Activated T-helper 17 cell treated with anti-CD3 and anti-CD28 coated beads, Interleukin-2, amount 50 U/mL, for 72 hours (primary cell): ENCODE results near the gene CPVL. TPM values are rescaled to one million over a fixed set of nuclear protein-coding genes. Genes with fewer than 3 reads are reported as not detected.

ENCODE experiments used
- ATAC-seq: fragments of 150-1000 bp; cut with Tn5 transposase; replicated peaks from 2 replicates; pipeline ENCODE4 v1.10.0; 2021; ENCODE audit warnings: mild to moderate bottlenecking, moderate library complexity
- H3K27ac Mint-ChIP-seq: one replicate; pipeline ENCODE4 v1.8.0; 2022; ENCODE audit warnings: mixed read lengths
- H3K27me3 Mint-ChIP-seq: one replicate; pipeline ENCODE4 v1.8.0; 2022; ENCODE audit warnings: mixed read lengths
- H3K36me3 Mint-ChIP-seq: one replicate; pipeline ENCODE4 v1.8.0; 2022; ENCODE audit warnings: low read depth, mild to moderate bottlenecking, mixed read lengths
- H3K4me1 Mint-ChIP-seq: one replicate; pipeline ENCODE4 v1.8.0; 2022; ENCODE audit warnings: mixed read lengths
- H3K4me3 Mint-ChIP-seq: one replicate; pipeline ENCODE4 v1.8.0; 2022; ENCODE audit warnings: mild to moderate bottlenecking, mixed read lengths
- H3K9me3 Mint-ChIP-seq: one replicate; pipeline ENCODE4 v1.8.0; 2022; ENCODE audit warnings: mixed read lengths
- total RNA-seq, 2 donors: library from RNA; stranded (reverse); gene quantifications; one replicate each; pipeline ENCODE4 v1.2.3, GENCODE V29; 2022

Gene CPVL
- total RNA-seq, 2 donors from 2014 or later = 0.63 TPM; not detected in 1

DNA sequence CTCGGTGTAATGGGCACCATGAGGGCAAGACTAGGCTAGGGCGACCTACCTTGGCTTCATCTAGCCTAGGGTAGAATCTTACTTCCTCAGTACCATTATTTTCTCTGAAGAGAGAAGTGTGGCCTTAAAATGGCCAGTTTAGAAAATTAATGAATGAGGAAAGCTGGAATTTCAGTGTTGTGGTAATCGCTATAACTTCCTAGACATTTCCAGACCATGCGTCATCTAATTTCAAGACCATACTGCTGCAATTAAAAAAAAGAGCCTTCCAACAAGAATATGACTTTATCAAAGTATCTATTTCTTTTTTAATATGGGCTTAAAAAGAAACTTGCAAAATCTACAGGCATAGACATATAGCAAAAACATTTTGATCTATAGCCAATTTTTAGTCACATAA lies 68.5 kb downstream of the CPVL start:
- Mint-ChIP-seq H3K4me3 (no peak overlapping the region), H3K36me3 (no peaks in the 10 kb centered on the region), H3K27me3 (peaks cover 4% of the 10 kb centered on the region), H3K27ac (no peak overlapping the region), H3K9me3 (peaks cover 4% of the 10 kb centered on the region), H3K4me1 (no peaks in the 10 kb centered on the region)
- ATAC-seq = no peak

DNA sequence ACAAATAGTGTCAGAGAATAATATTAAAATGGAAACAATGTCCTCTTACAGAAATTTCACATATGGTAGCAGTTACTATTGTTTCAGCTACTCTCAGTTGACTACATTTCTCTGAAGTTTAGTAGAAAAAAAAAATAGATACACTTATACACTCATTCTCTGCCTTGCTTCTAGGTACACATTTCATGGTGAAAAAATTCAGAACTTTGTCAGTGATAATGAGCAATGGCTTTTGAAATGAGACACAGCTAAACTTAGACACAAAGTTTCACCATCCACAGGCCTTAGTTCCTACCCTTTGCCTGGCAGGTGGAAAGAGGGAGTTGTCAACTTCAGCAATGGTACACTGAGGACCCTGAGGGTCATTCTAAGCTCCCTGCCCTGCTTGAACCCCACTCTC lies 69.2 kb downstream of the CPVL start:
- H3K9me3 Mint-ChIP-seq = peaks cover 4% of the 10 kb centered on the region

DNA sequence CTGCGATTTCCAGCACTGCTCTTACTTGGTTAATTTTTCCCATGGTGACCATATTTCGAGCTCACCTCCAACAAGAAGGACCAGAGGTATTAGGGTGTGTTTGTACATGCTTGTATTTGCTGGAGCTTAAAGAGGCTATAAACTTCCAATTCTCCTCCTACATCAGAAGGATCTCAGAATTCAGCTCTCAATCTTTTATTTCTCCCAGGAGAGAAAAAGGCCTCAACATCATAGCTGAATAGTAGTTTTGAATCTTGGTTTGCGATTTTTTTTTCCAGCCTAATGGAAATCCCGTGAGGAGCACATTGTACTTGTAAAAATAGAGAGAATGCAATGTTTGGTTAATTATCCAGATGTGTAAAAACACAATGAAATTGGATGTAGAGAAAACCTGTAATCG lies 69.7 kb downstream of the CPVL start:
- H3K4me1 Mint-ChIP-seq = no peaks in the 10 kb centered on the region
- no peaks in the 10 kb centered on the region for H3K36me3 Mint-ChIP-seq
- H3K9me3 Mint-ChIP-seq = peaks cover 4% of the 10 kb centered on the region
- no peak for ATAC-seq
- H3K27me3 Mint-ChIP-seq = peaks cover 4% of the 10 kb centered on the region
- no peak overlapping the region for H3K27ac Mint-ChIP-seq
- no peak overlapping the region for H3K4me3 Mint-ChIP-seq

More for the DNA sequence above, 69.2 kb downstream of the CPVL start:
- Mint-ChIP-seq H3K4me3 (no peak overlapping the region), H3K27ac (no peak overlapping the region), H3K27me3 (peaks cover 4% of the 10 kb centered on the region), H3K36me3 (no peaks in the 10 kb centered on the region), H3K4me1 (no peaks in the 10 kb centered on the region)
- no peak for ATAC-seq

DNA sequence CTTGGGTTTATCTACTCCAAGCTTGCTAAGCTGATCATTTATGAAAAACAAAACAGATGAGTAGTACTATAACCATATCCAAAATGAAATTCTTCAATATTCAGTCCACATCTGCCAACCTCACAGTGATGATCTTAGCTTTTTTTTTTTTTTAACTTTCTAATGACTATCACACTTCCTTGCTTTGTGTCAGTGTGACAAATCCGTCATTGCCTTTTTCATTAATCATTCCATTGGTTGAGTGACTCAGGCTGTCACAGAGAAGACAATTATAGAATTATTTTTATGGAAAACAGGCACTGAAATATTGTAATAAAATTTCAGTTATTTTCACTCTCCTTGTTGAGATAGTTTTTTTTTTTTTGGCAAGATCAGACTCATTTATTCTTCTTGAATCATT lies 70.7 kb downstream of the CPVL start:
- Mint-ChIP-seq H3K4me1 (no peaks in the 10 kb centered on the region), H3K4me3 (no peak overlapping the region), H3K27ac (no peak overlapping the region), H3K9me3 (peaks cover 4% of the 10 kb centered on the region), H3K36me3 (no peaks in the 10 kb centered on the region), H3K27me3 (peaks cover 4% of the 10 kb centered on the region)
- ATAC-seq = no peak

DNA sequence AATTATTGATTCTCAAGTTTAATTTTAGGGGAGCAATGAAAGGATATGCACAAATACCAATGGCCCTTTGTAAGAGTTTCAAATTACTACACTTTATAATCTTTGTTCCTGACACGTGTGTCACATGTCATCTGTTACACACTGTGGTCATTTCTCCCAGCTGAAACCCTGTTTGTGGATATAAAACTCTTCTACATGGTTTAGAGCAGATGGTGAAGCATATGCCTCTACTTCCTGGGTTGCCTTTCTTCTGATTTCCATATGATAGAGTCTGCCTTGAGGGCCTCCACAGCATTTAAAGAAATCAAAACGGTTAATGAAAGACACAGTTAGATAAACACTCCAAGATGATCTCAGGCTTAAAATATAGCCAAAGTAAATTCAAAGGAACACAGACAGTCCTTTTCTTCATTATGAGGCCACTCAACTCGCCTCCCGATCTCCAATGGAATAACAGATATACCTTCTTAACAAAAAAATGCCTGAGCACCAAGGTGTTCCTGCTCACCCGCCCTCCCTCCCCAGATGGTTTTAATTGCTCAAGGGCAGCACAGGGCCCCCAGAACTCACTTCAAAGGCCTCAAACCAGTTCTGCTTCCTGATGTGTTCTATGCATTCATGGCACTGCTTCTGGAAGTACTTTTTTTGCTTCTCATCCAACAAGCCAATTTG lies 75.0 kb downstream of the CPVL start:
- Mint-ChIP-seq H3K4me1 (no peaks in the 10 kb centered on the region), H3K27me3 (no peaks in the 10 kb centered on the region)

DNA sequence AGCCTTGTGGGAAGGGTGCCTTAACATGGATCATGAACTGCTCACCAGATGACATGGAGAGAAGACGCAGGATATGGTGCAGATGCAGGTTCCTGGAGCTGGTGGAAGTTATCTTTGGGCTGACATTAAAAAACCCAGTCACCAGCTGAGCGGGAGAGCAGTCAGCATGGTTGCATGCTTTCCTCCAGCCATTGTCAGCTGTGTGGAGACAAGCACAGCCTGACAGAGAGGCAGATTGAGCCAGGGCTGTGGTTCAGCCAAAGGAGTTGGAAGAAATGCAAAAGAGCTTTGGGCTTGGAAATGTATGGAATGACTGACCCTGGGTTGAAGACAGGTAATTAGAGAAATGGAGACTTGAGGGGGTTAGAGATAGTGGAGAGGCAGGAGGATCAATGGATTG lies 79.7 kb downstream of the CPVL start:
- no peak overlapping the region for H3K27ac Mint-ChIP-seq
- H3K36me3 Mint-ChIP-seq = no peaks in the 10 kb centered on the region
- no peak overlapping the region for H3K4me3 Mint-ChIP-seq
- H3K9me3 Mint-ChIP-seq = no peaks in the 10 kb centered on the region
- no peak for ATAC-seq
- H3K4me1 Mint-ChIP-seq = no peaks in the 10 kb centered on the region
- H3K27me3 Mint-ChIP-seq = peaks cover 4% of the 10 kb centered on the region

More for the DNA sequence above, 75.0 kb downstream of the CPVL start:
- Mint-ChIP-seq H3K27ac (no peak overlapping the region), H3K9me3 (no peaks in the 10 kb centered on the region), H3K4me3 (no peak overlapping the region), H3K36me3 (no peaks in the 10 kb centered on the region)
- ATAC-seq = no peak

DNA sequence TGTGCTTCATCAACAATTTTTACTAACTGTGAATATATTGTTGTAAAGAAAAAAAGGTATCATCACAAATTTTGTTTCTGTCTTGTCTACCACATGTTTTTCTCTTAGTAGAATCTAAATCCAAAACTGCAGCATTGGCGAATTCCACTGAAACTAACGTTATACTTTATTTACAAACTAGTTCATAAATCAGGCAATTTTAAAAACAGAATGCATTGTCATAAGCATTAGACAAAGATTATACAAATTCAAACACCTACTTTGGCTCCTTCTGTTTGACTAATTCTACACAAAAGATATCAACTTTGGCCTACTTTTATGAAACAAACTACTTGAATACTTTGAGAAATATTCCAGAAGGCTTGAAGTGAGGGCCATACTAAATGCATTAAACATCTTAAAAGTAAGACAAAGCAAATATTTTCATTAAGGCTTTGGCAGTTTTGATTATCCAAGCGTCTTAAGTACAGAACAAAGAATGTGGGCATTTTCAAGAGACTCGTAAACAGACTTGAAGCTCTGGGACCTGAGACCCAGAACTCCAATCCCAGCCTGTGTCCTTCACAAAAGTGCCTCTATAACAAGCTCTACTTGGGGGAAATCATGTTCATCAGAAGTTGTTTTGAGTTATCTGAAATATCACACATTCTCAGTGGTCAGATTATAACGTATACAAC lies 81.0 kb downstream of the CPVL start:
- ATAC-seq = no peak

DNA sequence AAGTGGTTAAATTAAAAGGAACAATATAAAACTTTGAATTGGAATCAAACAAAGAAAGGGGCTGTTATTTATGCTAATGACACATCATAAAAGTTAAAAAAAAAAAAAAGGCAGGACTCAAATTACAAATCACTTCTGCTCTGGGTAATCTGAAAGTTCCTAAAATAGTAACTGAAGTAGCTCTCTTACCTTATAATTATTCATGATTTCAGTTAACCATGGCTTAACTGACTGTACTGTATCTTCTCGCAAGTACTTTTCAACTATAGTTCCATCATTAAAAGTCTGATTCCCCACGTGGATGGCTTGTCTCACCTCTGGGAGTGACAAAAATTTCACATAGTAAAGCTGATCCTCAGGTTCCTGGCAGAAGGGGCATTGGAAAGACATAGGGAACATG lies 82.5 kb downstream of the CPVL start:
- Mint-ChIP-seq H3K36me3 (no peaks in the 10 kb centered on the region), H3K27ac (no peak overlapping the region), H3K27me3 (peaks cover 7% of the 10 kb centered on the region), H3K9me3 (peaks cover 3% of the 10 kb centered on the region), H3K4me3 (no peak overlapping the region), H3K4me1 (no peaks in the 10 kb centered on the region)
- no peak for ATAC-seq

More for the DNA sequence above, 81.0 kb downstream of the CPVL start:
- no peak overlapping the region for H3K4me3 Mint-ChIP-seq
- no peaks in the 10 kb centered on the region for H3K9me3 Mint-ChIP-seq
- no peaks in the 10 kb centered on the region for H3K4me1 Mint-ChIP-seq
- peaks cover 4% of the 10 kb centered on the region for H3K27me3 Mint-ChIP-seq
- no peak overlapping the region for H3K27ac Mint-ChIP-seq
- H3K36me3 Mint-ChIP-seq = no peaks in the 10 kb centered on the region

DNA sequence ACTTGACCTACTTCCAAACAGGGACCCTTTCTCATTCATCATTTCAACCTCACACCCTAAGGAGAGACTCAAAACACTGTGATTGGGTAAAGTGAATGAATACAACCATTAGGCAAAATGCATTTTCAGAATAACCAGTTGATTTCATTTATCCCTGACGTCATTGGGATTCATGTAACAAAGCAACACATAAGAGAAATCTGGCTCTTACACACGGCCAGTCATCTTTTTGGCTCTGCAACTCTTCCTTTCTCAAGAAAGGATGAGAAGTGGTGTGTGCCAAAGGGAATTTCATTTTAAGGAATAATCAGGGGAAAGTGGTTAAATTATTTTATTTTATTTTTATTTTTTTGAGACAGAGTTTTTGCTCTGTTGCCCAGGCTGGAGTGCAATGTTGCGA lies 83.1 kb downstream of the CPVL start:
- Mint-ChIP-seq H3K4me3 (no peak overlapping the region), H3K4me1 (no peaks in the 10 kb centered on the region), H3K27ac (no peak overlapping the region), H3K27me3 (peaks cover 7% of the 10 kb centered on the region), H3K36me3 (no peaks in the 10 kb centered on the region), H3K9me3 (peaks cover 9% of the 10 kb centered on the region)
- no peak for ATAC-seq

DNA sequence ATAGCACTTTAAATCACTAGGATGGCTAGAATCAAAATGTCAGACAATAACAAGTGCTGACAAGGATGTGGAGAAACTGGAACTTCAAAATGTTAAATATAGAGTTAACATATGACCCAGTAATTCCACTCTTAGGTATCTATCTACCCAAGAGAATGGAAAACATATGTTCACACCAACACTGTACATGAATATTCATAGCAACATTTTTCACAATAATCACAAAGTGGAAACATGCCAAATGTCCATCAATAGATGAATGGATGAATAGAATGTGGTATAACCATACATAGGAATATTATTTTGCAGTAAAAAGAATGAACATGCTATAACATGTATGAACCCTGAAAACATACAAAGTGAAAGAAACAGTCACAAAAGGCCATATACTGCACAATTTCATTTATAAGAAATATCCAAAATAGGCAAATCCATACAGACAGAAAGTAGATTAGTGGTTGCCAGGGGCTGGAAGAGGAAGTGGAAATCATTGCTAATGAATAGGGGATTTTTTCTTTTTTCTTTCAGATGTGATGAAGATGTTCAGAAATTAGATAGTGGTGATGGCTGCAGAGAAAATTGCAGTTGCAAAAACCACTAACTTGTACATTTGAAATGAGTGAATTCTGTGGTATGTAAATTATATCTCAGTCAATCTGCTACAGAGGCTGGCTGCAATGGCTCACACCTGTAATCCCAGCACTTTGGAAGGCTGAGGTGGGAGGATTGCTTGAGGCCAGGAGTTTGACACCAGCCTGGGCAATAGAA lies 93.0 kb downstream of the CPVL start:
- Mint-ChIP-seq H3K4me1 (no peaks in the 10 kb centered on the region), H3K27ac (no peak overlapping the region), H3K9me3 (peaks cover 9% of the 10 kb centered on the region), H3K27me3 (no peaks in the 10 kb centered on the region), H3K36me3 (no peaks in the 10 kb centered on the region), H3K4me3 (no peak overlapping the region)
- peak; percentile 28 for ATAC-seq

DNA sequence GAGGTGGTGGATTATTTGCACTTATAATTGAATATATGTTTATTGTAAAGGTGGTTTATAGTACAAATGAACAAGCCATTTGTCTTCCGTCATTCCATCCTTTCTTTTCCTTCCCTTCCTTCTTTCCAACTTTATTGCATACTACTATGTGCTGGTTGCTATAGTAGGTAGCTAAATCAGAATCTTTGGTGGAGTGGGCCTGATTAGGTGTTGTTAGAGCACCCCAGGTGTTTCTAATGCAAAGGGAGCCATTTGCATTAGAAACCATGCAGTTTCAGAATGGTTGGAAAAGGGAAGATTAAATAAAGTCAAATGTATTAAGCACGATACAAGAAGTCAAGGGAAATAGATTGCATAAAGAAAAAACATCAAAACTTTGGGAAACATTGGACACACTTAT lies 99.4 kb downstream of the CPVL start:
- H3K9me3 Mint-ChIP-seq = no peaks in the 10 kb centered on the region
- no peak overlapping the region for H3K4me3 Mint-ChIP-seq
- ATAC-seq = no peak
- H3K36me3 Mint-ChIP-seq = no peaks in the 10 kb centered on the region
- no peak overlapping the region for H3K27ac Mint-ChIP-seq
- peaks cover 4% of the 10 kb centered on the region for H3K27me3 Mint-ChIP-seq
- no peaks in the 10 kb centered on the region for H3K4me1 Mint-ChIP-seq

DNA sequence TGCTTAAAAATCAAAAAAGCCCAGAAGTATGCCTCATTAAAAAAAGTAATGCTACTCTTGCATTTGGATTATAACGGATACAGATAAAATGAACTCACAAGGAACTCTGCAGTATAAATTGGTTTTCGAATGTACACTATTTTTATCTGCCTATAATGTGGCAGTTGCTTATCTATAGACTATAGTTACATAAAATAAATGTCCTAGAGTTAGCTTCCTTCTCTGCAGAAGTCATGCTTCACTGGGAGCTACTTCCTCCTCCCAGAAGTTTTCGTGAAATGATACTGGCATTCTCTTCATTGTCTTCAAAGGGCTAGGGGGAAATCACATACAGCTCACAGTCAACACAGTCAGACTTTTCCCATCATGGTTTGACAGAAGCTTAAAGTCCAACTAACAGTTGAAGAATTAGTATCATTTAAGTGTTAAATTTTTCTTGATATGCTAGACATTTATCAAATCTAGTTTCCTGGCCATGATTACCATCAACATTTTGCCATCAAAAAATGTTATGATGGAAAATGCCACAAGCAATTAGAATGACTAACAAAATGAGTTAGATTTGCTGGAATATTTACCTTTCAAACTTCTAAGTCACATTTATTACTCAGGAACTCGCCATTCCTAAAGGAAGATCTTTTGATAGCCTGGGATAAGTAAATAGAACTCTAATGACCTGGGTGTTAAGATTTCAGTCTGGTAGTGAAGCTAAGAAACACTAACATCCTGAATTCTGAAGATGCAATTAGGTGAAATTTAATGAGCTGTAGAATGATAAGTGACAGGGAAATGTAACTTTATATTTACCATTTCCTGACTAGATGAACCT lies 100.9 kb downstream of the CPVL start:
- no peak overlapping the region for H3K27ac Mint-ChIP-seq
- no peak for ATAC-seq
- H3K27me3 Mint-ChIP-seq = peaks cover 4% of the 10 kb centered on the region
- no peaks in the 10 kb centered on the region for H3K9me3 Mint-ChIP-seq
- no peaks in the 10 kb centered on the region for H3K36me3 Mint-ChIP-seq
- no peaks in the 10 kb centered on the region for H3K4me1 Mint-ChIP-seq
- H3K4me3 Mint-ChIP-seq = no peak overlapping the region

DNA sequence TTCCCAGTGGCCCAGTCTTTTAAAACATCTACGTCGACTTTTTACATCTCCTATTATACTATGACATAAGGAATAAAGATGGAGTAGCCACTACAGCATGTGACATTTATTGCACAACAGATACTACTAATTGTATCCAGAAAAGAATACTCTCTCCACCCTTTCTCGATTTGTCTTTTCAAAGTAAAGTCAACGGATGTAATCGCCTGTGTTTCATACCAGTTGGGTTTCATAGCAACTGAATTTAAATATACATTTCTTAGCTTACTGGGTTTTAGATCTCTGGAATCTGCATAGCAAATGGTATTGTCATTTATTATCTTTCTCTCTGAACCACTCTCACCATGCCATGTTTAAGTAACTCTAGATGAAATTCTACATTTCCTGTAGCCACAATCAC lies 101.8 kb downstream of the CPVL start:
- Mint-ChIP-seq H3K4me3 (no peak overlapping the region), H3K9me3 (no peaks in the 10 kb centered on the region), H3K27ac (no peak overlapping the region), H3K4me1 (no peaks in the 10 kb centered on the region), H3K27me3 (peaks cover 4% of the 10 kb centered on the region), H3K36me3 (no peaks in the 10 kb centered on the region)
- ATAC-seq = no peak

DNA sequence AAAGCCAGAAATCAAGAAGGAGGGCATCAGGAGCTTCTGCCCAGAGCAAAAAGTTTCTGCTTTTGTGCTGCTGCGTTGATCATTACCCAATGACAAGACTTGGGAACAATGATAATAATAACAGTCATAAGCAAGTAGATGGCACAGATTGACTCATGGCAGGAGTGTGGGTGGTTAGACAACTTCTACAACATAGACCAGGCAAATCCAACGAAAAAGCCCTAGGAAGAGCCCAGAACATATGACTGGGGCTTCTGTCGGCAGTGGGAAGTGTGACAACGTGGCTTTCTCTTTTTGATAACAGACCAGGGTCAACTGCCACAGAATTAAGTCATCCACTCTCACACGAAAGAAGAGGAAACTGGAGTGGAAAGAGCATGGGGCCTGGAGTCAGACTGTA lies 102.8 kb downstream of the CPVL start:
- Mint-ChIP-seq H3K27me3 (peaks cover 4% of the 10 kb centered on the region), H3K9me3 (no peaks in the 10 kb centered on the region), H3K4me3 (no peak overlapping the region), H3K27ac (no peak overlapping the region), H3K4me1 (no peaks in the 10 kb centered on the region), H3K36me3 (no peaks in the 10 kb centered on the region)
- no peak for ATAC-seq
